PC-9 (cell line): ENCODE measurements around the gene CLEC11A.
"Not testable (repeated sequence)": the region's sequence is repeated elsewhere in the genome, so short reads cannot be mapped to it uniquely, and the experiment has no call there.

Source experiments
- CTCF ChIP-seq: fragments of 200-600 bp; sonication (generic); conservative IDR thresholded peaks from 2 replicates; pipeline ENCODE4 v1.6.1; 2017; ENCODE audit warnings: mixed run types, antibody characterized with exemption, mild to moderate bottlenecking, moderate library complexity
- EZH2 ChIP-seq: fragments of 200-600 bp; sonication (generic); IDR thresholded peaks from 2 replicates; pipeline ENCODE4 v1.8.0; 2017; ENCODE audit warnings: antibody characterized with exemption, low read depth

- not testable (repeated sequence) for TF ChIP-seq CTCF, EZH2
These were observed 43.6 kb downstream of the CLEC11A start for GRCh38 chr19:50766746-50767145.
